HG03103 (cell line): ENCODE data around the gene SLC35F5.
A peak's percentile ranks its signal among the peaks of the same experiment; 100 is the strongest.
"Not testable (repeated sequence)": the region's sequence is repeated elsewhere in the genome, so short reads cannot be mapped to it uniquely, and the experiment has no call there.

Experiments used
- ATAC-seq: cut with Tn5 transposase; IDR thresholded peaks from one replicate; pipeline ENCODE4 v1.9.1; 2021; ENCODE audit warnings: low read depth; ENCODE audit not compliant: unreplicated experiment

SLC35F5 gene

DNA sequence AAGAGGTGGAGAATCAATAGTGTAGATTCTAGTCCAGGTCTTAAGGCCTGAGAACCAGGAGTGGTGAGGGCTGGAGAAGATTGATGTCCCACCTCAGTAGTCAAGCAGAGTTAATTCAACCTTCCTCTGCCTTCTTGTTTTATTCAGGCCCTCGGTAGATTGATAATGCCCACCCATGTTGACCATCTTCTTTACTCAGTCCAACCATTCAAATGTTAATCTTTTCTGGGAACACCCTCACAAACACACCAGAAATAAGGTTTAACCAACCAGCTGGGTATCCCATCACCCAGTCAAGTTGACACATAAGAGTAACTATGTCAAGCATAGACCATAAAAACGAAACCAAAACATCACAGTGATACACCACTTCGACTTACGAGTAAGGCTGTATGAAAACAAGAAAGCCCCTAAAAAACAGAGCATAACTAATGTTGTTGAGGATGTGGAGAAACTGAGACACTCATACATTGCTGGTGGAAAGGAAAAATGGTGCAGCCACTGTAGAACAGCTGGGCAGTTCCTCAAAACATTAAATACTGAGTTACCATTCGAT lies 57.5 kb downstream of the SLC35F5 start:
- ATAC-seq = peak; percentile 50

DNA sequence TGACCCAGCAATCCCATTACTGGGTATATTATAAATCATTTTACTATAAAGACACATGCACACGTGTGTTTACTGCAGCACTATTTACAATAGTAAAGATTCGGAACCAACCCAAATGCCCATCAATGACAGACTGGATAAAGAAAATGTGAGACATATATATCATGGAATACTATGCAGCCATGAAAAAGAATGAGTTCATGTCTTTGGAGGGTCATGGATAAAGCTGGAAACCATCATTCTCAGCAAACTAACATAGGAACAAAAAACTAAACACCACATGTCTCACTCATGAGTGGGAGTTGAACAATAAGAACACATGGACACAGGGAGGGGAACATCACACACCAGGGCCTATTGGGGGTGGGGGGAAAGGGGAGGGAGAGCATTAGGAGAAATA lies 58.2 kb downstream of the SLC35F5 start:
- not testable (repeated sequence) for ATAC-seq

DNA sequence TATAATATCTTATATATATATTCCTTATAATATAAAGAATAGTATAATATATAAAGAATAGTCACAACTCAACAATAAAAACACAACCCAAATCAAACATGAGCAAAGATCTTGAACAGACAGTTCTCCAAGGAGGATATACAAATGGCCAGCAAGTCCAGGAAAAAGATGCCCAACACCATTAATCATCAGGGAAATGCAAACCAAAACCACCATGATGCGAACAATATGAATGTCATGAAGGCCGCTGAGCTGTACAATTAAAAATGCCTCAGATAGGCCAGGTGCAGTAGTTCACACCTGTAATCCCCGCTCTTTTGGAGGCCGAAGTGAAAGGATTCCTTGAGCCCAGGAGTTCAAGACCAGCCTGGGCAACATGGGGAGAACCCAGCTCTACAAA lies 58.9 kb downstream of the SLC35F5 start:
- no peak for ATAC-seq

DNA sequence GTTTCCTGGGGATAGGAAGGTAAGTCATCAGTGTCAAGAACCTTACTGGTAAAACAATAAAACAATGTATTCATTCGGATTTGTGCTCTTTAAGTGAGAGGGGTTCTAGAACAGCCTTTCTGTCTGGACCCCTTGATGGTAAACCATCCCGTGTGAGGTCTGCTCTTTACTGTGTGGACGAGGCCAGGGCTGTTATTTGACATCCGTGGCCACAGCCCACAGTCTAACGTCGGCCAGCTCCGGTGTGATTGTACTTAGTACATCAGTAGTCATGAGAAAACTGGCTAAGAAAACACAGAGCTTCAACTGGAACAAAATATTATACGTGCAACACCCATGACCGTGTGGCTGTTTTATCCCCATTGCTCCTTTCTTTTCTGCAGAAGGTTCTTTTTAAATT lies 62.0 kb downstream of the SLC35F5 start:
- no peak for ATAC-seq

DNA sequence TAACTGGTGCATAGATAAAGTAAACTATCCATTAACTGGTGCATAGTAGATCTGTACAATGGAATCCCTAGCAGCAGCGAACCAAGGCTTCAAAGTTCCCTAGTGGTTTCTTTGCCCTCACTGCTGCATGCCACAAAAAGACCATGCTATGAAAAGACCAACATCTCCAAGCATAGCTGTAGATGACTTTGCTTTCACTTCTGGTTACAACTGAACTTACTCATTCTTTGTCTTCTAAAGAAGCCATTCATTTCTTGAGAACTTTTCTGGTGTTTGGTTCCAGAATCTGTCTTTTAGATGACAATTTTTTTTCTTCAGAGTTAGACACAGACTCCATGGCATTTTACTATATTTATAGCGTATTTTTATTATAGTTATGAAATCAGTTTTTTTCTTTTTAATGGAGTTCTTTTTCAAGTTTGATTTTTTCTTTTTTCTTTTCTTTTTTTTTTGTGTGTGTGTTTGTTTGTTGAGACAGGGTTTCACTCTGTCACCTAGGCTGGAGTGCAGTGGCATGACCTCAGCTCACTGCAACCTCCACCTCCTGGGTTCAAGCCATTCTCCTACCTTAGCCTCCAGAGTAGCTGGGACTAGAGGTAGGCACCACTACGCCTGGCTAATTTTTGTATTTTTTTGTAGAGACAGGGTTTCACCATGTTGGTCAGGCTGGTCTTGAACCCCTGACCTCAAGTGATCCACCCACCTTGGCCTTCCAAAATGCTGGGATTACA lies 63.6 kb downstream of the SLC35F5 start:
- ATAC-seq = peak; percentile 77

DNA sequence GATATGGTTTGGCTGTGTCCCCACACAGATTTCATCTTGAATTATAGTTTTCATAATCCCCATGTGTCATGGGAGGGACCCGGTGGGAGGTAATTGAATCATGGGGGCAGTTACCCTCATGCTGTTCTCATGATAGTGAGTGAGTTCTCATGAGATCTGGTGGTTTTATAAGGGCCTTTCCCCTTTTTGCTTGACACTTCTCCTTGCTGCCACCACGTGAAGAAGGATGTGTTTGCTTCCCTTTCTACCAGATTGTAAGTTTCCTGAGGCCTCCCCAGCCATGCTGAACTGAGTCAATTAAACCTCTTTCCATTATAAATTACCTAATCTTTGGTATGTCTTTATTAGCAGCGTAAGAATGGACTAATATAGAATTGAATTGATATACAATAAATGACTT lies 65.6 kb downstream of the SLC35F5 start:
- not testable (repeated sequence) for ATAC-seq

DNA sequence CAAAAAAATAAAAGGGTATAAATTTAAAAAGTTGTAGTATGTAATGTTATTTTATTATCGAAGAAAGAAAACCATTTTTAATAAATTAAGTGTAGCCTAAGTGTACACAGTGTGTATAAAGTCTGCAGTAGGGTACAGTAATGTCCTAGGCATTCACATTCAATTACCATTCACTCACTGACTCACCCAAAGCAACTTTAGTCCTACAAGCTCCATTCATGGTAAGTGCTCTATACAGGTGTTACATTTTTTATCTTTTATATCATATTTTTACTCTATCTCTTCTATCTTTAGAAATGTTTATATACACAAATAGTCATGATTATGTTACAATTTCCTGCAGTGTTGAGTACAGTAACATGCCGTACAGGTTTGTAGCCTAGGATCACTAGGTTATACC lies 69.9 kb downstream of the SLC35F5 start:
- no peak for ATAC-seq

DNA sequence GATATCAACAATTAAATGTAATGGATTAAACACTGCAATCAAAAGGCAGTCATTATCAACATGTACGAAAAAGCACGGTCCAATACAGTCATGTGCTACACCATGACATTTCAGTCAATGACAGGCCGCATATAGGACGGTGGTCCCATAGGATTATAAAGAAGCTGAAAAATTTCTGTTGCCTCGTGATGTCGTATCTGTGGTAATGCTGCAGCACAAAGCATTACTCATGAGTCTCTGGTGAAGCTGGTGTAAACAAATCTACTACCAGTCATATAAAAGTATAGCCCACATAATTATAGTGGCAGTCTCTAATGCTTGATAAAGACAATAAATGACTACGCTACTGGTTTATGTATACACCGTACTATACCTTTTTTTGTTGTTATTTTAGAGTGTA lies 71.0 kb downstream of the SLC35F5 start:
- no peak for ATAC-seq

DNA sequence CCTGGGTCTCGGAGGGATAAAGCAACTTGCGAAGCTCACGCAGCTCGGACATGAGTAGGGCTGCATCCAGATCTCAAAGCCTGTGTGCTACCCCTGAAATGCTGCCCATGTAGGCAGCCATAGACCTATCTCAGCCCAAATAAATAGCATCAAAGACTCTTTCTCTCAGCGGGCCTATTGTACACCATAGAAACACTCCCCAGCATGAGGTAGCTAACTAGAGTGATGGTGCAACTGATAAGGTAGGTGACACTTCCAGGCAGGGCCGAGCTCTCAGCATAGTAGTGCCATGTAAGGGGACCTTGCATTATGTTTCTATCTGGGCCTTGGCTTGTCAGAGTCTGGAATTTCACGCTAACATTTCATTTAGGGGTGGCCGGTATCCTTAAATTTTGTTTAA lies 77.0 kb downstream of the SLC35F5 start:
- no peak for ATAC-seq

DNA sequence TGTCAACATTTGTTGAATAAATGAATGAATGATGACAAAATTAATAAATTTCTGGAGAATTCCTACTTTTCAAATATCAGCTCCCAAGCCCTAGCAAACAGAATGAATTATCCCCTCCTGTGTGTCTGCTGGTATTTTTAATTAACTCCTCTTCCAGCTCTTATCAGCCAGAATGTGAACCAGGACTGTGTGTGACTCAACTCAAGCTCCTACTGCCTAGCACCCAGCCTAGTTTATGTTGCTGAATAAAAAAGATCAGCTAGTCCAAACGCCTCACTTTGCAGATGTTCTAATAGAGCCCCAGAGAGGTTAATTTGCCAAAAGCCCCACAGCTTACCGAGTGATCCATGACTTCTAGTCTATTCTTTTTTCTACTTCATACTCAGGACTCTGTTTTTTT lies 79.1 kb downstream of the SLC35F5 start:
- ATAC-seq = no peak

DNA sequence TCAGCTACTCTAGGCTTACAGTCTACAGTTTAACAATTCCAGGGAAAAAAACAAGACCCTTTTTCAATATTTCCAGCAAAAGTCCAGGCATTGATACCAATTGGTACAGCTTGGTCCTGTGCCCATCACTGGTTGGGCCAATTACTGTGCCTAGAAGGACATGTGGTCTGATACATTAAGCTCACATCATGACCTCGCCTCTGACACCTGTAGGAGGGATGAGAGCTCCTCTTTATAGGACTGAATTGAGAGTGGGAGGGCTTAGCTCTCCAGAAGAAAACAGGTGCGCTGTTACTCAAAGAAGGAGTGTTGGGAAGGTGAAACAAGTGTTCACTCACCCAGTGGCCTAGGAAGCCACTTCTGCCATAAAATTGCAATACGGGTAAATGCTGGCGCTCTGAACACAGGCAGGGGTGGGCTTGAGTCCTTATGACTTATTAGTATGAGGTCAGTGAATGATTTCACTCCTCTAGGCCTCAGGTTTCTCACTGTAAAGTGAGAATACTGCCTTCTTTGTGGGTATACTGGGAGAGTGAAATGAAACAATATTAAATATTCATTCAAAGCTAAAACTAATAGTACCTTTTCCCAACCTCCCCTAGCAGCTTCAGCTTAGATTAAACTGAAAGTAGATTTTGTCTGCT lies 79.7 kb downstream of the SLC35F5 start:
- ATAC-seq = no peak

DNA sequence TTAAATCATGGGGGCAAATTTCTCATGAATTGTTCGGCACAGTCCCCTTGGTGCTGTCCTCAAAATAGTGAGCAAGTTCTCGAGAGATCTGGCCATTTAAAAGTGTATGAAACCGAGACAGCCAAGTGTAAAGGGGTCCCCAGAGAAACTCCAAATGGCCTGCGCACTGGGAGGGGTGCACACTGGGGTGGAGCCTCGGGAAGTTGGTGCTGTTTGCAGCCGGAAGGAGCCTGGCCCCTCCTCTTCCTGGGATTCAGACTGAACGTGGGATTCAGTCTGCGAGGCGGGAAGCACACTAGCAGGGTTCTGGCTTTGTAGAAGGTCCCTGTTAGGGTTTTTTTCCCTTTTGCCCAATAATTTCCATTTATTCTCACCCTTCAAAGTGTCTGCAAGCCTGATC lies 80.6 kb downstream of the SLC35F5 start:
- no peak for ATAC-seq

DNA sequence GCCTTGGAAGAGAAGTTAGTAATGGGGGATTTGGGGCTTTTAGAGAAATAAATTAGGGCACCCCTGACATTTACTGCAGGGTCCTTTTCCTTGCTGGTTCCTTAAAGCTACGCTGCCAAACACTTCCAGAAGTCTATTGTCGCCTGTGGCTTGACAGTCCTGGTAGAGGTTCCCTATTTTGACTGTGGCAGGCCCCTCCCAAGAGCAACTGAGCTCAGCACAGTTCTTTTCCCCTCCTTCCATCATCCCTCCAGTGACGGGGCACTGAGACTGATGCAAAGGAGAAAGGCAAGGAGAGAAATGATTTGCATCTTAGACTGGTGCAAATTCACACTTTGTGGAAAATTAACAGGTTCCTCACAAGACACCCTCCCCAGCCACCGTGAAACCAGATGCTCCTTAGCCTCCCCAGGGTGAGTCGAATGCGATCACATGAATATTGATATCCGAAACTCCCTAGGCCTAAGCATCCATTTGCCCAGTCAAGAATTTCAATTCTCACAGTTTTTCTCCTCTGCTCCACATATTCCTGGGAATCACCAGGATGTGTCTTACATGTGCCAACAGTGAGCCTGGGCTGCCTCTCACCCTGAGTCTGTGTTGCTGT lies 84.0 kb downstream of the SLC35F5 start:
- ATAC-seq = no peak

DNA sequence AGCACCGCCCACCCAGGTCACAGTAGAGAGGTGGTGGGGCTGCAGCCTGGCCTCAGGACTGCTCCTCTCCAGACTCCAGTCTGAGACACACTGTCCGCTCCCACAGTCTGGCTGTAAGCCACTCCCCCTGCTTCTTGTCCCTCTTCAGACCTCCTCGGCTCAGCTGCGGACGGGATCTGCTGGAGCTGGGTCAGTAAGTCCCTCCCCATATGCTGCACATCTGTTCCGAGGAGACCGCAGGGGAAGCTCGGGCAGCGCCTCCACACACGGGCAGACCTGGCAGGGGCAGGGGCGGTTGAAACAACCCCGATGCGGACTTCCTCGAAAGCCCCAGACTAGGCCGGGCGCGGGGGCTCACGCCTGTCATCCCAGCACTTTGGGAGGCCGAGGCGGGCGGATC lies 87.4 kb downstream of the SLC35F5 start:
- ATAC-seq = not testable (repeated sequence)

DNA sequence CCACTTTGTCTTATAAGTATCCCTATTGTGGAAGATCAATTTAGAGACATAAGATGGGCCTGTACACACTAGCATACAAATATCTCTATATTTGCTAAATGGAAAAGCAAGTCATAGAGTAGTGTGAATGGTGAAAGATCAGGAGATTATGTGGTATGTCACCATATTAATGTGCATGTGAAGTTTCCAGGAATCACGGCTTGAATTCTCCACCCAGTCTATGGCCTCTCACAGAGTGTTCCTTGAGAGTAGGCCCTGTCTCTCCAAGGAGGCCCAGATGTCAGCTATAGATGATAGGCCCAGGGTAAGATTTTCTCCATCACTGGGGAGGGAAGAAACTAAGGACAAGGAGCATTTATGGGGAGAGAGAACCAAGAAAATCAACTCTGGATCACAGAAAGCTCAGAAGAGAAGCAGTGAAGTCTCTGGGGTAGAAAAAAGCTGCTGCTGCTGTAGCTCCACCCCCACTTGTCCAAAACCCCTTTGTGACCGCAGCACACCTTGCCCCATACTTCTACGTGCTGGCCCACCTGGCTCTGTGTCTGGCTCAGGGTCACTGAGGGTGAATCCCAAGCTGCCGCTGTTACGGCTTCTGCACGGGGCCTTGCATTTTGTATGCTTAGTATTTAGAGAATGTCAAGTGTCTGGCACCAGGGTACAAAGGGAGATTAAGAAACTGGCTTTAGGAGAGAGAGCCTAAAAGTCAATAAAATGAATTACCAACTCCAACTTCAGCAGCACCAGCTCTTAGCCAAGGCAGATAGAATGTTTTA lies 91.5 kb downstream of the SLC35F5 start:
- ATAC-seq = not testable (repeated sequence)

DNA sequence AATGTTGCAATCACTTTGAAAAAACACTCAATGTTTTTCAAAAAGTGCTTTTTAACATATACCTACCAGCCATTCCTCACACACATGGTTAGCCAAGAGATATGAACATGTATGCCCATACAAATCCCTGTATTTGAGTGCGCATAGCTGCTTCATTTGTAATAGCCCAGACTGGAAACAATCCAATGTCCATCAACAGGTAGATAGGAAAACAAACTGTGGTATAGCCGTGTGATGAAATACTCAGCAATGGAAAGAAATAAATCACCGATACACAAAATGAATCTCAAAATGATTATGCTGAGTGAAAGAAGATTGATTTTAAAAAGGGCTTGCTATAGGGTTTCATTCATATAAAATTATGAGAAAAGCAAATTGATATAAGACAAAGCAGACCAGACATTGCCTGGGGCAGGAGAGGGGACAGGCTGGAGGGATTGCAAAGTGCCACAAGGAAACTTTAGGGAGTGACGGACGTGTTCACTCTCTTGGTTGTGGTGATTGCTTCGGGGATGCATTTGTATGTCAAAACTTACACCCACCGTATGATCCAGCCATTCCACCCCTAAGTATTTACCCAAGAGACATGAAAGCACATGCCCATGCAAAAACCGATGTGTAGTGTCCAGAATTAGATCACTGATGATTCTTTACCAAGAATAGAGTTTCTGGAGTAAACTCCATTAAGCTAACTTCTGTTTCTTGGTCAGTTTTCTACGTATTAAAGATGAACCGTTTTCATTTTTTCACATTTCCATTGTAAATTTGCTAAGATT lies 93.0 kb downstream of the SLC35F5 start:
- ATAC-seq = not testable (repeated sequence)
